HepG2 (cell line): ENCODE data around the gene DSTN. TPM values are rescaled to one million over a fixed set of nuclear protein-coding genes. Genes with fewer than 3 reads are reported as not detected.

Source experiments
- ZNF138 ChIP-seq: sonication (generic); formaldehyde crosslinking; IDR thresholded peaks from 2 replicates; pipeline ENCODE4 v1.5.0; 2020; ENCODE audit warnings: mild to moderate bottlenecking, low read depth, missing genetic modification reagents
- ZNF275 ChIP-seq: sonication (generic); formaldehyde crosslinking; IDR thresholded peaks from 2 replicates; pipeline ENCODE4 v1.8.0; 2022; ENCODE audit warnings: missing genetic modification reagents, mild to moderate bottlenecking, inconsistent platforms, borderline replicate concordance
- ZNF329 ChIP-seq: sonication (generic); formaldehyde crosslinking; IDR thresholded peaks from 2 replicates; pipeline ENCODE4 v1.9.0; 2021; ENCODE audit warnings: low read depth, mild to moderate bottlenecking, missing genetic modification reagents
- ZNF556 ChIP-seq: sonication (generic); formaldehyde crosslinking; IDR thresholded peaks from 2 replicates; pipeline ENCODE4 v1.4.0; 2020; ENCODE audit warnings: mild to moderate bottlenecking, missing genetic modification reagents, borderline replicate concordance
- ZNF572 ChIP-seq: sonication (generic); formaldehyde crosslinking; IDR thresholded peaks from 2 replicates; pipeline ENCODE4 v1.5.1; 2020; ENCODE audit warnings: mild to moderate bottlenecking, missing genetic modification reagents
- ZNF639 ChIP-seq: conservative IDR thresholded peaks from 2 replicates; pipeline ENCODE4 v1.6.1; 2018; ENCODE audit warnings: missing genetic modification reagents
- ZNF790 ChIP-seq: sonication (generic); formaldehyde crosslinking; IDR thresholded peaks from 2 replicates; pipeline ENCODE4 v1.8.0; 2022; ENCODE audit warnings: missing genetic modification reagents, mild to moderate bottlenecking, borderline replicate concordance
- polyA plus RNA-seq, 8 experiments: library from polyadenylated mRNA; depleted of rRNA in 3 of 8; stranded (reverse) in 7 of 8; unstranded in 1 of 8; fragments of >200 nt; fragmentation: Illumina TruSeq in 4 of 8; extraction: Trizol in 4 of 8; gene quantifications; 2 replicates each; pipeline versions ENCODE4 v1.2.1 to v1.2.3, GENCODE V29; 2011 to 2016; ENCODE audit warnings: low read depth in 4 of 8, missing spikeins in 1 of 8, mixed read lengths in 1 of 8; ENCODE audit not compliant: insufficient read depth in 1 of 8
- total RNA-seq, 5 experiments: library from RNA; depleted of rRNA; stranded (reverse); fragments of >200 nt; fragmentation: Illumina TruSeq; extraction: Trizol; gene quantifications; 2 replicates each; pipeline ENCODE4 v1.2.3, GENCODE V29; 2016; ENCODE audit warnings: low read depth in 1 of 5
- TF ChIP-seq, protein P1 (sequence below): sonication (generic); formaldehyde crosslinking; IDR thresholded peaks from 2 replicates; pipeline ENCODE4 v1.4.0; 2020; ENCODE audit warnings: missing genetic modification reagents, borderline replicate concordance
- TF ChIP-seq, protein P2 (sequence below): sonication (generic); formaldehyde crosslinking; IDR thresholded peaks from 2 replicates; pipeline ENCODE4 v1.9.0; 2022; ENCODE audit warnings: low read depth, missing genetic modification reagents
- TF ChIP-seq, protein P3 (sequence below): sonication (generic); formaldehyde crosslinking; IDR thresholded peaks from 2 replicates; pipeline ENCODE4 v1.4.0; 2020; ENCODE audit warnings: missing genetic modification reagents

The DSTN gene
- total and polyA plus RNA-seq, 2 of the 13 experiments (the other 11 are each of a cell fraction or from before 2014, with no cell fraction given) = 27.6 to 106 TPM

DNA sequence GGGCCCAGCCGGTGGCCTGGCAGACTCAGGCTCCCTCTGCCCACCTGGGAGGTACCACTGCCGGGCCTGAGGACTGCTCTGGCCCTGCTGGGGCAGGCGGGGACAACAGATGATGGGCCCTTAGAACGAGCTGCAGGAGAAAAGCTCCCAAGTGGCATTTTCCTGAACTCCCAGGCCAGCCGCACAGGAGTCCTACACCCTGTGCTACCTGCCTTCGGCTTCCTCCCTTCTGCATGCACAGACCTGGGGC is 41.3 kb downstream of the DSTN start (continued):
- TF ChIP-seq ZNF639 (no peak), ZNF329 (no peak), ZNF572 (CRISPR knock-in tag) (no peak), ZNF790 (CRISPR knock-in tag) (no peak), ZNF275 (CRISPR knock-in tag) (no peak), ZNF556 (no peak), ZNF138 (CRISPR knock-in tag) (0 out of 2 replicates have a peak, but pooled peaks have one; percentile 2)
- TF ChIP-seq, protein P1, sequence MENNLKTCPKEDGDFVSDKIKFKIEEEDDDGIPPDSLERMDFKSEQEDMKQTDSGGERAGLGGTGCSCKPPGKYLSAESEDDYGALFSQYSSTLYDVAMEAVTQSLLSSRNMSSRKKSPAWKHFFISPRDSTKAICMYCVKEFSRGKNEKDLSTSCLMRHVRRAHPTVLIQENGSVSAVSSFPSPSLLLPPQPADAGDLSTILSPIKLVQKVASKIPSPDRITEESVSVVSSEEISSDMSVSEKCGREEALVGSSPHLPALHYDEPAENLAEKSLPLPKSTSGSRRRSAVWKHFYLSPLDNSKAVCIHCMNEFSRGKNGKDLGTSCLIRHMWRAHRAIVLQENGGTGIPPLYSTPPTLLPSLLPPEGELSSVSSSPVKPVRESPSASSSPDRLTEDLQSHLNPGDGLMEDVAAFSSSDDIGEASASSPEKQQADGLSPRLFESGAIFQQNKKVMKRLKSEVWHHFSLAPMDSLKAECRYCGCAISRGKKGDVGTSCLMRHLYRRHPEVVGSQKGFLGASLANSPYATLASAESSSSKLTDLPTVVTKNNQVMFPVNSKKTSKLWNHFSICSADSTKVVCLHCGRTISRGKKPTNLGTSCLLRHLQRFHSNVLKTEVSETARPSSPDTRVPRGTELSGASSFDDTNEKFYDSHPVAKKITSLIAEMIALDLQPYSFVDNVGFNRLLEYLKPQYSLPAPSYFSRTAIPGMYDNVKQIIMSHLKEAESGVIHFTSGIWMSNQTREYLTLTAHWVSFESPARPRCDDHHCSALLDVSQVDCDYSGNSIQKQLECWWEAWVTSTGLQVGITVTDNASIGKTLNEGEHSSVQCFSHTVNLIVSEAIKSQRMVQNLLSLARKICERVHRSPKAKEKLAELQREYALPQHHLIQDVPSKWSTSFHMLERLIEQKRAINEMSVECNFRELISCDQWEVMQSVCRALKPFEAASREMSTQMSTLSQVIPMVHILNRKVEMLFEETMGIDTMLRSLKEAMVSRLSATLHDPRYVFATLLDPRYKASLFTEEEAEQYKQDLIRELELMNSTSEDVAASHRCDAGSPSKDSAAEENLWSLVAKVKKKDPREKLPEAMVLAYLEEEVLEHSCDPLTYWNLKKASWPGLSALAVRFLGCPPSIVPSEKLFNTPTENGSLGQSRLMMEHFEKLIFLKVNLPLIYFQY (CRISPR knock-in tag) = no peak
- TF ChIP-seq, protein P2, sequence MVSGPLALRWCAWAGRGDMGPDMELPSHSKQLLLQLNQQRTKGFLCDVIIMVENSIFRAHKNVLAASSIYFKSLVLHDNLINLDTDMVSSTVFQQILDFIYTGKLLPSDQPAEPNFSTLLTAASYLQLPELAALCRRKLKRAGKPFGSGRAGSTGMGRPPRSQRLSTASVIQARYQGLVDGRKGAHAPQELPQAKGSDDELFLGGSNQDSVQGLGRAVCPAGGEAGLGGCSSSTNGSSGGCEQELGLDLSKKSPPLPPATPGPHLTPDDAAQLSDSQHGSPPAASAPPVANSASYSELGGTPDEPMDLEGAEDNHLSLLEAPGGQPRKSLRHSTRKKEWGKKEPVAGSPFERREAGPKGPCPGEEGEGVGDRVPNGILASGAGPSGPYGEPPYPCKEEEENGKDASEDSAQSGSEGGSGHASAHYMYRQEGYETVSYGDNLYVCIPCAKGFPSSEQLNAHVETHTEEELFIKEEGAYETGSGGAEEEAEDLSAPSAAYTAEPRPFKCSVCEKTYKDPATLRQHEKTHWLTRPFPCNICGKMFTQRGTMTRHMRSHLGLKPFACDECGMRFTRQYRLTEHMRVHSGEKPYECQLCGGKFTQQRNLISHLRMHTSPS (CRISPR knock-in tag) = no peak; the same call in 1 of the 2 replicates
- TF ChIP-seq, protein P3, sequence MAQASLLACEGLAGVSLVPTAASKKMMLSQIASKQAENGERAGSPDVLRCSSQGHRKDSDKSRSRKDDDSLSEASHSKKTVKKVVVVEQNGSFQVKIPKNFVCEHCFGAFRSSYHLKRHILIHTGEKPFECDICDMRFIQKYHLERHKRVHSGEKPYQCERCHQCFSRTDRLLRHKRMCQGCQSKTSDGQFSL = no peak
